GM12801 (cell line): Measurements from ENCODE around the gene ATOH7.

Experiments used
- TF ChIP-seq, protein P1 (sequence below): IDR thresholded peaks from one replicate; pipeline ENCODE4 v1.5.1; 2011; ENCODE audit warnings: control low read depth; ENCODE audit not compliant: insufficient read length; ENCODE audit errors: extremely low read depth

Gene ATOH7

DNA sequence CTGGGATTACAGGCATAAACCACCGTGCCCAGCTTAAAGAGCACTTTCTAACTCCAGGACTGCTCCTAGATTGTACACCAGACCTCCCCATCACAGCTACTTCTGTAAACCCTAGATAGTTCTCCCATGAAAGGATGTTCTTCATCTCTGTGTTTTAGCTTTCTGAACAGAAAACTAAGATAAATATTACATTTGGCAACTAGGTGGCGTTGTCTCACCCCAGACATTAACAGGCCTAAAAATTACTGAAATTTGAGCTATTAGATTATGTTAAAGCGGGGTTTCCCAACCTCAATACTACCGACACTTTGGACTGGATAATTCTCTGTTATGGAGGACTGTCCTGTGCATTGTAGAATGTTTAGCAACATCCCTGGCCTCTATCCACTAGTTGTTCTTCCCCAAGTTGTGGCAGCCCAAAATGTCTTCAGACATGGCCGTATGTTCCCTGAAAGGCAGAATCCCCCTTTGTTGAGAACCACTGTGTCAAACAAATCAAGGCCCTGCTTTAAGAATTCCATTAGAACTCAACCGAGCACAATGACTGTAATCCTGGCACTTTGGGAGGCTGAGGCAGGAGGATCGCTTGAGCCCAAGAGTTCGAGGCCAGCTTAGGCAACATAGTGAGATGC is 19.1 kb downstream of the ATOH7 start:
- TF ChIP-seq, protein P1, sequence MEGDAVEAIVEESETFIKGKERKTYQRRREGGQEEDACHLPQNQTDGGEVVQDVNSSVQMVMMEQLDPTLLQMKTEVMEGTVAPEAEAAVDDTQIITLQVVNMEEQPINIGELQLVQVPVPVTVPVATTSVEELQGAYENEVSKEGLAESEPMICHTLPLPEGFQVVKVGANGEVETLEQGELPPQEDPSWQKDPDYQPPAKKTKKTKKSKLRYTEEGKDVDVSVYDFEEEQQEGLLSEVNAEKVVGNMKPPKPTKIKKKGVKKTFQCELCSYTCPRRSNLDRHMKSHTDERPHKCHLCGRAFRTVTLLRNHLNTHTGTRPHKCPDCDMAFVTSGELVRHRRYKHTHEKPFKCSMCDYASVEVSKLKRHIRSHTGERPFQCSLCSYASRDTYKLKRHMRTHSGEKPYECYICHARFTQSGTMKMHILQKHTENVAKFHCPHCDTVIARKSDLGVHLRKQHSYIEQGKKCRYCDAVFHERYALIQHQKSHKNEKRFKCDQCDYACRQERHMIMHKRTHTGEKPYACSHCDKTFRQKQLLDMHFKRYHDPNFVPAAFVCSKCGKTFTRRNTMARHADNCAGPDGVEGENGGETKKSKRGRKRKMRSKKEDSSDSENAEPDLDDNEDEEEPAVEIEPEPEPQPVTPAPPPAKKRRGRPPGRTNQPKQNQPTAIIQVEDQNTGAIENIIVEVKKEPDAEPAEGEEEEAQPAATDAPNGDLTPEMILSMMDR, result no peak

DNA sequence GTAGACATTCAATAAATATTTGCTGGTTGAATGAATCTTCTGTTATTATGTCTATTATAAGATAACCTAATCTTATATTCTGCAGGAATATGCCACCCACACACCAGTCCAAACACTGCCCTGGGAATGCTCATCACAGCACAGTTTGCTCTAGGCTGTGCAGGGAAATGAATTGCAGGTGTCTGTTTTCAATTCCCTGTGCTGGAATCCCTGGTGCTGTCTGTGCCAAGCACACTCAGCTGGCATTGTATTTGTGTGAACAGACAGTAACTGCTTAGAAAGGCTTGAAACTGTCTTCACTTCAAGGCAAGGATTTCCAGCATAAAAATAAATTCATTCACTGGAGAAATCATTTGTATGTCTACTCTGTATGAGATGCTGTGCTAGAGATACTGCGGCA is 20.2 kb downstream of the ATOH7 start:
- TF ChIP-seq, protein P1, result no peak

DNA sequence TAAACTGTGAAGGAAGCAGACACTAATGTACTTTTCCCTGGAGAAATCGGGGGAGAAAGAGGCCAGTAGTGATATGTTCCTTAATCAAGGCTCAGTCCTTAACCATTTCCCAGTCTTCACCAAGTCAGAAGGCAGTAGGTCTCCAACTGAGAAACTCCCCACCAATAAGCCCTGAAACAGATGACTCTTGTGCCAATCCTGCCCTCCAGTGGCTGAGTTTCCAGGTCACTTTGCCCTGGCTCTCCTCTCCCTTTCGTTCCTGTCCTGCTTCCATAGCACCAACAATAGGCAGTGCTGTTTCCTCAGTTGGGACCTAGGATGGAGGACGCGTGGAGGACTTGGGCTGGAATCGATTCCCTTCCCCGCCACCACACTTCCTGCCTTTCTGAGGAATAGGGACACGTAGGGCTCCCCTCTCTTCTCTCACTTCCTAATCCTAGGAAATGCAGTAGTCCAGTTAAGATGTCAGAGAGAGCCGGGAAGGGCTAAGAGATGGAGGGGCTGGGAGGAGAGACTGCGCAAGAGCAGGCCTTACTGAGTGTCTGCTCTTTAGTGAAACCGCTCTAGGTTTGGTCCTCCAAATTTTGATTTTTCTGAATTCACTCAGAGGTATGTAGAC is 23.4 kb downstream of the ATOH7 start:
- TF ChIP-seq, protein P1, result no peak

DNA sequence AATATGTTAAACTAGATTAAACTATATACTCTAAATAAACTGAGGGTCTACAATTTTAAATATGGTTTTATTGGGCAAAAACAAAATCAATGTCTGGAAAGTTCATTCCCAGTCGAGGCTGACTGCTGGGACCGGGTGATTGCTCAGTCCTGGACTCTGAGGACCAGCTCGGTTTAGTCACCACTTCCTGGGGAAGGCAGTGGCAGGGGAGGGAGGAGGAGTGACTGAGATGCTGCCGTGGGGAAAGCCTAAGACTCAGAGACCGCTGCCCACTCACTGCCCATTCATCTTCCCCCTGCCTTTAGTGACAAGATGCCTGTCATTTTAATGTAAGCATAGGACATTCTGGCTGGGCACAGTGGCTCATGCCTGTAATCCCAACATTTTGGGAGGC is 29.0 kb downstream of the ATOH7 start:
- TF ChIP-seq, protein P1, result no peak

DNA sequence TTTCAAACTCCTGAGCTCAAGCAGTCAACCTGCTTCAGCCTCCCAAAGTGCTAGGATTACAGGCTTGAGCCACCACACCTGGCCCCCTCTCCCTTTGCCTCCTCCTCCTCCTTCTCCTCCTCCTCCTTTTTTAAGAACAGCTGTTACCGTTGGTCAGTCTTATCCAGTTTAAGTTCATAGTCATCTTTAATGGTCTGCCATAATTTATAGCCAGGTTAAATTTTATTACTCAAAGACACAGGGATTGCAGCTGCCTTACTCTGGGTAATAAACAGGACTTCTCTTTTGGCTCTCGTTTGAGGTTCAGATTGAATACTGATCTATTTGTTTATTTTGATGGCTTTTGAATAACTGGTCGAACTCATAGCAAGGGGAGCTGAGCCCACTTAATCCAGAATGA is 35.2 kb downstream of the ATOH7 start:
- TF ChIP-seq, protein P1, result no peak

DNA sequence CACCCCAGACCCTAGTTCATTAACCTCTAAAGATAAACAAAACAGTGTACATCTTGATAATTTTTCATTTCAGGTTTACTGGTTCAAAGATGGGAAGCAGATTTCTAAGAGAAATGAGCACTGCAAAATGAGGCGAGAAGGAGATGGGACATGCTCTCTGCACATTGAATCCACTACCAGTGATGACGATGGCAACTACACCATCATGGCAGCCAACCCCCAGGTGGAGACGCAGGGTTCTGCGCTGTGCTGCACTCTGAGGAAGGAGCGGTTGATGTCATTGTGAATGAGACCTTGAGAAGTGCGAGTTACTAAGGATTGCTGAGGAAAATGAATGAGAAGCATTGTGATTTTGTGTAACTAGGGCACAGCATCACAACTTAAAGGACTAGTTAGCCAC is 37.6 kb downstream of the ATOH7 start:
- TF ChIP-seq, protein P1, result no peak

DNA sequence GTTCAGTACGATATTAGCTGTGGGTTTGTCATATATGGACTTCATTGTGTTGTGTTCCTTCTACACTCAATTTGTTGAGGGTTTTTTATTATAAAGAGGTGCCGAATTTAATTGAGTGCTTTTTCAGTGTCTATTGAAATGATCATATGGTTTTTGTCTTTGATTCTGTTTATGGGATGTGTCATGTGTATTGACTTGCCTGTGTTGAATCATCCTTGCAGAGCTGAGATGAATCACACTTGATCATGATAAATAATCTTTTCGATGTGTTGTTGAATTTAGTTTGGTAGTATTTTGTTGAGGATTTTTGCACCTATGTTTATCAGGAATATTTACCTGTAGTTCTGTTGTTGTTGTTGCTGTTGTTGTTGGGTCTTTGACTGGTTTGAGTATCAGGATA is 39.8 kb downstream of the ATOH7 start:
- TF ChIP-seq, protein P1, result no peak
